Smooth muscle cell (in vitro differentiated cells): ENCODE results near the gene L3MBTL1. TPM values are rescaled to one million over a fixed set of nuclear protein-coding genes. Genes with fewer than 3 reads are reported as not detected.
A peak's percentile ranks its signal among the peaks of the same experiment; 100 is the strongest.

ENCODE experiments used
- DNase-seq: peaks from one replicate; lab custom pipeline; 2025; ENCODE audit not compliant: unreplicated experiment; lab: John Stamatoyannopoulos, UW
- H2AFZ ChIP-seq: fragments of 200-600 bp; sonication (generic); 2 replicates; pipeline ENCODE4 v1.6.0; 2016; ENCODE audit warnings: antibody characterized with exemption, low read depth, mild to moderate bottlenecking
- H3F3A ChIP-seq: fragments of 200-600 bp; sonication (generic); 2 replicates; pipeline ENCODE4 v1.6.0; 2017; ENCODE audit warnings: antibody characterized with exemption, low read depth
- H3K27ac ChIP-seq: fragments of 200-600 bp; sonication (generic); 2 replicates; pipeline ENCODE4 v1.5.1; 2016; ENCODE audit warnings: low read depth, mild to moderate bottlenecking
- H3K27me3 ChIP-seq: fragments of 200-600 bp; sonication (generic); 2 replicates; pipeline ENCODE4 v1.6.1; 2016; ENCODE audit warnings: low read depth, mild to moderate bottlenecking
- H3K36me3 ChIP-seq: fragments of 200-600 bp; sonication (generic); 2 replicates; pipeline ENCODE4 v1.5.1; 2016; ENCODE audit warnings: low read depth
- H3K4me1 ChIP-seq: fragments of 200-600 bp; sonication (generic); 2 replicates; pipeline ENCODE4 v1.5.1; 2016; ENCODE audit warnings: low read depth
- H3K4me2 ChIP-seq: fragments of 200-600 bp; sonication (generic); 2 replicates; pipeline ENCODE4 v1.6.0; 2016; ENCODE audit warnings: mild to moderate bottlenecking
- H3K4me3 ChIP-seq: fragments of 200-600 bp; sonication (generic); 2 replicates; pipeline ENCODE4 v1.5.1; 2016; ENCODE audit warnings: mild to moderate bottlenecking
- H3K79me2 ChIP-seq: fragments of 200-600 bp; sonication (generic); 2 replicates; pipeline ENCODE4 v1.6.0; 2016; ENCODE audit warnings: low read depth, mild to moderate bottlenecking
- H3K9ac ChIP-seq: fragments of 200-600 bp; sonication (generic); 2 replicates; pipeline ENCODE4 v1.6.0; 2016; ENCODE audit warnings: low read depth
- H3K9me3 ChIP-seq: fragments of 200-600 bp; sonication (generic); replicated peaks from 2 replicates; pipeline ENCODE4 v1.5.1; 2016; ENCODE audit warnings: low read depth
- H4K20me1 ChIP-seq: fragments of 200-600 bp; sonication (generic); 2 replicates; pipeline ENCODE4 v1.6.0; 2016; ENCODE audit warnings: low read depth
- CTCF ChIP-seq: fragments of 200-600 bp; sonication (generic); IDR thresholded peaks from 2 replicates; pipeline ENCODE4 v1.5.1; 2017; ENCODE audit warnings: borderline replicate concordance, mild to moderate bottlenecking, antibody characterized with exemption; ENCODE audit not compliant: insufficient read depth, poor library complexity, severe bottlenecking
- WGBS: methylation state at CpG from one replicate; pipeline ENCODE4 v1.1.7; 2016; ENCODE audit warnings: low lambda C conversion rate; 5-methylcytosine and 5-hydroxymethylcytosine counted together
- polyA plus RNA-seq: library from polyadenylated mRNA; unstranded; fragments of >200 nt; fragmentation: Nextera tagmentation; extraction: Ambion mirVana; gene quantifications from 2 replicates; pipeline ENCODE4 v1.2.1, GENCODE V29; 2016
- total RNA-seq: library from RNA; depleted of rRNA; stranded (reverse); fragments of >200 nt; gene quantifications from 2 replicates; pipeline ENCODE4 v1.2.3, GENCODE V29; 2014

L3MBTL1 gene
- total RNA-seq (8.9 and 9.2 TPM in 2 replicates), polyA plus RNA-seq (7.7 and 13.0 TPM in 2 replicates)

- Histone ChIP-seq H3F3A (no peaks in the 10 kb centered on the region), H3K4me1 (no peaks in the 10 kb centered on the region), H3K4me3 (peak within 1 kb of the TSS; percentile 88), H3K79me2 (no peaks in the 10 kb centered on the region), H3K36me3 (no peaks in the 10 kb centered on the region), H3K4me2 (peak within 1 kb of the TSS; percentile 97), H4K20me1 (no peaks in the 10 kb centered on the region), H3K9me3 (no peaks in the 10 kb centered on the region), H2AFZ (peak within 1 kb of the TSS; percentile 92), H3K27me3 (peaks cover 3% of the 10 kb centered on the region), H3K27ac (no peak within 1 kb of the TSS), H3K9ac (peak within 1 kb of the TSS; percentile 56)
- WGBS = 13% methylated on average over 78 of the region's 95 CpGs
- no peak for TF ChIP-seq CTCF
- peak; percentile 40 for DNase-seq
Observed at GRCh38 chr20:43507150-43508080, at the start of gene L3MBTL1. Gene L3MBTL1 (plus strand): TSS chr20:43507697. CDS start chr20:43513504, 5,807 bp downstream.

- H3K4me3 ChIP-seq = peak overlapping the region; percentile 99
- peaks cover 57% of the 10 kb centered on the region for H3K79me2 ChIP-seq
- no peak for DNase-seq
- H3K9ac ChIP-seq = peak overlapping the region; percentile 100
- H3K4me2 ChIP-seq = peak overlapping the region; percentile 96
- no peak overlapping the region for H2AFZ ChIP-seq
- peaks cover 29% of the 10 kb centered on the region for H3F3A ChIP-seq
- no peaks in the 10 kb centered on the region for H3K9me3 ChIP-seq
- peaks cover 31% of the 10 kb centered on the region for H3K36me3 ChIP-seq
- TF ChIP-seq CTCF = no peak
- H3K4me1 ChIP-seq = peaks cover 22% of the 10 kb centered on the region
- H3K27me3 ChIP-seq = peaks cover 4% of the 10 kb centered on the region
- H4K20me1 ChIP-seq = peaks cover 56% of the 10 kb centered on the region
- peak overlapping the region; percentile 100 for H3K27ac ChIP-seq
- 0% methylated on average over 20 of the region's 41 CpGs for WGBS
Observed at GRCh38 chr20:43458422-43458924, 49.0 kb upstream of the L3MBTL1 start.

- H3K27me3 ChIP-seq = no peaks in the 10 kb centered on the region
- H3K4me1 ChIP-seq = peaks cover 22% of the 10 kb centered on the region
- H3K4me2 ChIP-seq = peak overlapping the region; percentile 96
- H3K4me3 ChIP-seq = peak overlapping the region; percentile 99
- TF ChIP-seq CTCF = no peak
- peak overlapping the region; percentile 100 for H3K9ac ChIP-seq
- peaks cover 64% of the 10 kb centered on the region for H4K20me1 ChIP-seq
- no peak for DNase-seq
- no peaks in the 10 kb centered on the region for H3K9me3 ChIP-seq
- peaks cover 35% of the 10 kb centered on the region for H3K36me3 ChIP-seq
- H3F3A ChIP-seq = peaks cover 34% of the 10 kb centered on the region
- WGBS = 80% methylated on average over 12 of the region's 12 CpGs
- peaks cover 59% of the 10 kb centered on the region for H3K79me2 ChIP-seq
- no peak overlapping the region for H2AFZ ChIP-seq
- peak overlapping the region; percentile 100 for H3K27ac ChIP-seq
Observed at GRCh38 chr20:43459022-43459942, 48.2 kb upstream of the L3MBTL1 start.
